ENCODE data around the gene SDE2. TPM values are rescaled to one million over a fixed set of nuclear protein-coding genes. Genes with fewer than 3 reads are reported as not detected.
A peak's percentile ranks its signal among the peaks of the same experiment; 100 is the strongest.

SDE2 gene
- total and polyA plus RNA-seq, 4 donors: 15.4 to 44.2 (median 18.0) TPM

DNA sequence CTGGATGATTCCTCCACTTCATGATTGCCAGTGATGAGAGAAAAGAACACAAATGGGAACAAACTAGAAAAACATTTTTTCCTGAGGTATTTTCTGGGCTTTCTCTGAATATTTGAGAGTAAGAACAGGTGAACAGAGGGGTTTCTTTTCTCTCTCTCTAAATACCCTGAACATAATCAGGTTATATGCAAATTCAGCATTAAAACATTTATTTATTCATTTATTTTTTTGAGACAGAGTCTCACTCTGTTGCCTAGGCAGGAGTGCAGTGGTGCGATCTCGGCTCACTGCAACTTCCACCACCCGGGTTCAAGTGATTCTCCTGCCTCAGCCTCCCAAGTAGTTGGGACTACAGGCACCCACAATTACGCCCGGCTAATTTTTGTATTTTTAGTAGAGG lies 52.3 kb downstream of the SDE2 start:
- DNase-seq (ENCODE audit: low read depth in 4 of 6, low spot score in 6 of 6): no peak
- no peak overlapping the region for H3K4me3 ChIP-seq (ENCODE audit: low read depth, low read length)
- no peak overlapping the region for H3K27ac ChIP-seq (ENCODE audit: low read depth, low read length)
- WGBS (ENCODE audit: insufficient coverage): 100% methylated on average over 3 of the region's 5 CpGs
- H3K4me1 ChIP-seq (ENCODE audit: control insufficient read depth, insufficient read depth, low read length): peaks cover 2% of the 10 kb centered on the region
- H3K36me3 ChIP-seq (ENCODE audit: control insufficient read depth, insufficient read depth, low read length): no peaks in the 10 kb centered on the region
- H3K27me3 ChIP-seq (ENCODE audit: control insufficient read depth, insufficient read depth, low read length): peaks cover 3% of the 10 kb centered on the region
- no peaks in the 10 kb centered on the region for H3K9me3 ChIP-seq (ENCODE audit: control insufficient read depth, insufficient read depth, low read length)

DNA sequence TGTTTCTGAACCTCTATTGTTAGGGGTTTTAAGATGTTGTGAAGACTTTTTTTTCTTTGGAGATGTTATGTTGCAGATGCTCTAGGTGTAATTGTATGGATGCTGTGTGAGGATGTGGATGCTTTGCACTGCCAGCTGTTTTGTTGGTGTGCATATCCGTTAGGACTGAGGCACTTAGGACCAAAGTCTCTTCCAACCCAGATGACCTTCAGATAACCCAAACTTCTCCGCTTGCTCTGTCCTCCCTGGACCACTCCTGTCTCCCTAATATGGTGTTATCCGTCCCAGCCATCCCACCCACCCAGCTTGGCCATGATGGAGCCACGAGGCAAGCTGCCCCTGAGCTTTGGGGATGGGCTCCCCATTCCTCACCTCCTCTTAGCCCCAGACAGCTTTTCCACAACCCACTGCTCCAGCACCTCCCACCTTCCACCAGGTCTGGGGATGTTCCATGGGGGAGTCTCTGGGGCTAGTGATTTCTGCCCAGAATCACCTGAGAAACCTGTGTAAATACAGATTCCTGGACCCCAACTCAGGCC lies 53.0 kb downstream of the SDE2 start:
- Histone ChIP-seq H3K36me3 (ENCODE audit: control insufficient read depth, insufficient read depth, low read length) (no peaks in the 10 kb centered on the region), H3K27ac (ENCODE audit: low read depth, low read length) (no peak overlapping the region), H3K27me3 (ENCODE audit: control insufficient read depth, insufficient read depth, low read length) (peaks cover 3% of the 10 kb centered on the region), H3K9me3 (ENCODE audit: control insufficient read depth, insufficient read depth, low read length) (no peaks in the 10 kb centered on the region), H3K4me1 (ENCODE audit: control insufficient read depth, insufficient read depth, low read length) (peaks cover 8% of the 10 kb centered on the region), H3K4me3 (ENCODE audit: low read depth, low read length) (no peak overlapping the region)
- no peak for DNase-seq (ENCODE audit: low read depth in 4 of 6, low spot score in 6 of 6)
- 94% methylated on average over 2 of the region's 4 CpGs for WGBS (ENCODE audit: insufficient coverage)

DNA sequence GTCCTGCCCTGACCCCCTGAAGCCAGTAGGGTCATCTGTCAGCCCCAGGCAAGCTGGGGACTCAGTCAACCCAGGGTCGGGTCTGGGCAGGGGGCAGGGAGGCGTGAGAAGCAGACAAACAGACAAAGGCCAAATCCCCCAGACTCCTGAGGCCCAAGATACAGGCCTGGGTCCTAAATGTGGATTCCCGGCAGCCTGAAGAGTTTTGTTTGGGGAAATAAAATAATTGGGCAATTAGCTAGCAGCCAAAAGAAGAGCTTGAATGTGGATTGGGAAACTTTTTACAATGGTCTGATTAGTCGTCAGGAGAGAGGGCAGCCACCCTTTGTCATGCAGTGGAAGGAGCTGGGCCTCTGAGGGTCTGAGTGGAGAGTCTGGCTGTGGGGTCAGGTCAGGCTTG lies 53.6 kb downstream of the SDE2 start:
- H3K4me1 ChIP-seq (ENCODE audit: control insufficient read depth, insufficient read depth, low read length): peaks cover 14% of the 10 kb centered on the region
- no peak overlapping the region for H3K4me3 ChIP-seq (ENCODE audit: low read depth, low read length)
- no peaks in the 10 kb centered on the region for H3K27me3 ChIP-seq (ENCODE audit: control insufficient read depth, insufficient read depth, low read length)
- no peaks in the 10 kb centered on the region for H3K36me3 ChIP-seq (ENCODE audit: control insufficient read depth, insufficient read depth, low read length)
- H3K9me3 ChIP-seq (ENCODE audit: control insufficient read depth, insufficient read depth, low read length): no peaks in the 10 kb centered on the region
- 54% methylated on average over 4 of the region's 4 CpGs for WGBS (ENCODE audit: insufficient coverage)
- DNase-seq (ENCODE audit: low read depth in 4 of 6, low spot score in 6 of 6): no peak
- H3K27ac ChIP-seq (ENCODE audit: low read depth, low read length): no peak overlapping the region

DNA sequence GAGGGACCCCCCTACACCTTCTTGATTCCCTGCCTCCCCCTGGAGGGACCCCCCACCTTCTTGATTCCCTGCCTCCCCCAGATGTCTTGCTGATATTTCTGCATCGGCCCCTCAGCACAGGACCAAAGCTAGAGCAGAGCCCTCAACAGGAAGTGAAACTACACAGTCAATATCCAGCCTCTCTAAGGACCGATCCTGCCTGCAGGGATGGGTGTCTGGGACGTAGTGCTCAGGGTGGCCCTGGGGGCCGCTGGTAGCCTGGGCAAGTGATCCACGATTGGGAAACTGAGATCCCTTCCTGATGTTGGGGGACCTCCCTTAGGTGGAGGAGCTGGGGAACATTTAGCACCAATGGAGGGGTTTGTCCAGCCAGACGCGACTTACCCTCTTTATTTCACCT lies 54.2 kb downstream of the SDE2 start:
- Histone ChIP-seq H3K4me3 (ENCODE audit: low read depth, low read length) (no peak overlapping the region), H3K36me3 (ENCODE audit: control insufficient read depth, insufficient read depth, low read length) (no peaks in the 10 kb centered on the region), H3K4me1 (ENCODE audit: control insufficient read depth, insufficient read depth, low read length) (peaks cover 20% of the 10 kb centered on the region), H3K27me3 (ENCODE audit: control insufficient read depth, insufficient read depth, low read length) (no peaks in the 10 kb centered on the region), H3K9me3 (ENCODE audit: control insufficient read depth, insufficient read depth, low read length) (no peaks in the 10 kb centered on the region), H3K27ac (ENCODE audit: low read depth, low read length) (no peak overlapping the region)
- no peak for DNase-seq (ENCODE audit: low read depth in 4 of 6, low spot score in 6 of 6)
- 94% methylated on average over 6 of the region's 7 CpGs for WGBS (ENCODE audit: insufficient coverage)

DNA sequence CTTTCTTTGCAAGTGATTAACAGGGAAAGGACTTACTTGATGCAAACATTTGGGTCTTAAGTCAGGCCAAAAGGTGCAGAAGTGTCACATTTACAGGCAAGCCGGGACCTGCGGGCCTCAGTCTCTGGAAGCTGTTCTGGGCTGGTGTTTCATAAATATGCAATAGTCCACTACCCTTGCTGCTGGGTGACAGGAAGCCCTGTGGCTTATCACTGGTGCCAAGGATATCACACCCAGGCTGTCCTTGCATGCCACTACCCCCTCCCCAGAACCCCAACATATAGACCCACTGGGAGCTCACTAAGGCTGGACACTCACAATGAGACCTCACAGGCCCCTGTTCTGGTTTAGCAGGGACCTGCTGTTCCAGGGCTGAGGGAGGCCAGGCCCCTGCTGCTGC lies 54.8 kb downstream of the SDE2 start:
- 84% methylated on average over 2 of the region's 2 CpGs for WGBS (ENCODE audit: insufficient coverage)
- H3K27me3 ChIP-seq (ENCODE audit: control insufficient read depth, insufficient read depth, low read length): no peaks in the 10 kb centered on the region
- no peak for DNase-seq (ENCODE audit: low read depth in 4 of 6, low spot score in 6 of 6)
- no peak overlapping the region for H3K27ac ChIP-seq (ENCODE audit: low read depth, low read length)
- no peaks in the 10 kb centered on the region for H3K36me3 ChIP-seq (ENCODE audit: control insufficient read depth, insufficient read depth, low read length)
- no peaks in the 10 kb centered on the region for H3K9me3 ChIP-seq (ENCODE audit: control insufficient read depth, insufficient read depth, low read length)
- H3K4me1 ChIP-seq (ENCODE audit: control insufficient read depth, insufficient read depth, low read length): peaks cover 20% of the 10 kb centered on the region
- H3K4me3 ChIP-seq (ENCODE audit: low read depth, low read length): no peak overlapping the region

DNA sequence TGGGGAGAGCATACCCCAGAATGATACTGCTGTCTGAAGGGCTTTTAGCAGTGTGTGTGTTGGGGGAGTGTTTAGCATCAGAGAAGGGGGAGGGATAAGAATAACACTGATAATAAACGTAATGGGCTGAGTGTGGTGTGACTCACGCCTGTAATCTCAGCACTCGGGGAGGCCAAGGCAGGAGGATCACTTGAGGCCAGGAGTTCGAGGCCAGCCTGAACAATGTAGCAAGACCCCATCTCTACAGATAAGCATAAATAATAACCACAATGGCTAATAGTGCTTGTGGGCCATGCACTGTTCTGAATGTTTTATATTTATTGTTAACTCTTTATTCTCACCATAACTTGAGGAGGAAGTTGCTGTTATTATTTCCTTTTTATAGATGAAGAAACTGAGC lies 55.6 kb downstream of the SDE2 start:
- H3K27me3 ChIP-seq (ENCODE audit: control insufficient read depth, insufficient read depth, low read length): peaks cover 5% of the 10 kb centered on the region
- no peak overlapping the region for H3K4me3 ChIP-seq (ENCODE audit: low read depth, low read length)
- H3K4me1 ChIP-seq (ENCODE audit: control insufficient read depth, insufficient read depth, low read length): peaks cover 23% of the 10 kb centered on the region
- H3K9me3 ChIP-seq (ENCODE audit: control insufficient read depth, insufficient read depth, low read length): no peaks in the 10 kb centered on the region
- H3K27ac ChIP-seq (ENCODE audit: low read depth, low read length): no peak overlapping the region
- WGBS (ENCODE audit: insufficient coverage): 100% methylated on average over 1 of the region's 4 CpGs
- no peaks in the 10 kb centered on the region for H3K36me3 ChIP-seq (ENCODE audit: control insufficient read depth, insufficient read depth, low read length)
- no peak for DNase-seq (ENCODE audit: low read depth in 4 of 6, low spot score in 6 of 6)

DNA sequence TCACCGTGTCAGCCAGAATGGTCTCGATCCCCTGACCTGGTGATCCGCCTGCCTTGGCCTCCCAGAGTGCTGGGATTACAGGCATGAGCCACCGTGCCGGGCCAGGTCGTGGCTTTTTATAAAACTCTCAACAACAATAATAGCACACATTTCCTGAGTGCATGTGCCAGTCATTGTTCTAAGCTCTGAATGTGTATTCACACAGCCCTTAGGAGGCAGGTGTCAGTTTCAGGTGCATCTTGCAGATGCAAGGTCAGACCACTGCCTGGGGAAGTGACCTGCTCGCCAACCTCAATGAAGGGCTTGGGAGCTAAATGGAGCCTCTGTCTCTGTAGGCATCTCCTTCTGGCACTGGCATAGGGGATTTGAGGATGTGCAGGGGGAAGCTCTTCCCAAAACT lies 56.6 kb downstream of the SDE2 start:
- DNase-seq (ENCODE audit: low read depth in 4 of 6, low spot score in 6 of 6): no peak
- no peak overlapping the region for H3K4me3 ChIP-seq (ENCODE audit: low read depth, low read length)
- no peaks in the 10 kb centered on the region for H3K9me3 ChIP-seq (ENCODE audit: control insufficient read depth, insufficient read depth, low read length)
- peaks cover 5% of the 10 kb centered on the region for H3K27me3 ChIP-seq (ENCODE audit: control insufficient read depth, insufficient read depth, low read length)
- H3K27ac ChIP-seq (ENCODE audit: low read depth, low read length): no peak overlapping the region
- H3K4me1 ChIP-seq (ENCODE audit: control insufficient read depth, insufficient read depth, low read length): peaks cover 23% of the 10 kb centered on the region
- 78% methylated on average over 6 of the region's 7 CpGs for WGBS (ENCODE audit: insufficient coverage)
- no peaks in the 10 kb centered on the region for H3K36me3 ChIP-seq (ENCODE audit: control insufficient read depth, insufficient read depth, low read length)

DNA sequence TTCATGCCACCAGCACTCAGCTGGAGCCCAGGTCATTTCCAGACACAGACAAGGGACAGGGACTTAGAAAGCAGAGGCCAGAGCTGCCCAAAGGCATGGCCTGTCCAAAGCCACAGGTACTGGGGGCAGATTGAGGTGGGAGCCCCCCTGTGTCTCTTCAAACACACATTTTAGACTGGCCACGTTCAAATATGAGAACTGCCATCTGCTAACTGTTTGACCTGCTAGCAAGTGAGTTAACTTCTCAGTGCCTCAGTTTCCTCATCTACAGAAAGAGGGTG lies 57.3 kb downstream of the SDE2 start:
- peaks cover 5% of the 10 kb centered on the region for H3K27me3 ChIP-seq (ENCODE audit: control insufficient read depth, insufficient read depth, low read length)
- H3K27ac ChIP-seq (ENCODE audit: low read depth, low read length): no peak overlapping the region
- no peak for DNase-seq (ENCODE audit: low read depth in 4 of 6, low spot score in 6 of 6)
- no peaks in the 10 kb centered on the region for H3K36me3 ChIP-seq (ENCODE audit: control insufficient read depth, insufficient read depth, low read length)
- H3K9me3 ChIP-seq (ENCODE audit: control insufficient read depth, insufficient read depth, low read length): no peaks in the 10 kb centered on the region
- H3K4me1 ChIP-seq (ENCODE audit: control insufficient read depth, insufficient read depth, low read length): peaks cover 23% of the 10 kb centered on the region
- no peak overlapping the region for H3K4me3 ChIP-seq (ENCODE audit: low read depth, low read length)
- WGBS (ENCODE audit: insufficient coverage): 40% methylated on average over 1 of the region's 1 CpG

DNA sequence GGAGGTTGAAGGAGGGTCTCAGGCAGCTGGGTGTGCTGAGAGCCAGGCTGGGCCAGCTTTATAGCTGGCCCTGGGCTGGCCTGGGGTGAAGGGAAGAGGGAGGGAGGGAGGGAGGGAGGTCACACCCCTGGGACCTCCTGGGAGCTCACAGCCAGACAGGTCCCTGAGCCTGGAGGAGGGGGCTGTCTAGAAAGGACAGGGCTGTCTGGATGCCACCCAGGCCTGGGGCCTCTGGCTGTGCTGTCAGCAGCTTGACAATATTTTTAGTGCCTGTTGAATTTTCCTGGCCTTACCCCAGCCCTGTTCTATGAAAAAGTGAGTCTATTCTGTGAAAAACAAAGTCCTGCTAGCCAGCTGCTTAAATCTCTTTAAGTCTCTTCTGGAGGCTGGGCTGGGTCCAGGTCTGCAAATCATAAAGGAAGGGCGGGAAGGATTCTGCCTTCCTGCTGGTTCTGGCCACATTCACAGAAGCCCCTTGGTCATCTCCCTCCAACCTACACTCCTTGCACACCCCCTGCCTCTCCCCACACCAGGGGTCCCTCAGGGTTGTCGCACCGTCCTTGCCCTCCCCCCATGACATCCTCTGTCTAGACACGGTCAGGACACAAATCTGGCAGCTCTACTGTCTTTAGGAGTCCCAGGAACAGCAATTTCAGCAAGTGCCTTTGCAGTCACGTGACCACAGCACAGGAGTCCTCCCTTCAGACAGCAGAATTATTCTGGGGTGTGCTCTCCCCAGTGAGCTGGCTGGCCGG lies 57.8 kb downstream of the SDE2 start, which contains the start of gene LEFTY2:
TSS of gene LEFTY2 (minus strand) at position 34 of the 755 bp plus-strand sequence. CDS start 80 bp downstream, outside the sequence.
- H3K4me1 ChIP-seq (ENCODE audit: control insufficient read depth, insufficient read depth, low read length): peaks cover 23% of the 10 kb centered on the region
- no peak within 1 kb of the TSS for H3K4me3 ChIP-seq (ENCODE audit: low read depth, low read length)
- H3K27me3 ChIP-seq (ENCODE audit: control insufficient read depth, insufficient read depth, low read length): peaks cover 5% of the 10 kb centered on the region
- no peaks in the 10 kb centered on the region for H3K36me3 ChIP-seq (ENCODE audit: control insufficient read depth, insufficient read depth, low read length)
- 52% methylated on average over 6 of the region's 6 CpGs for WGBS (ENCODE audit: insufficient coverage)
- no peaks in the 10 kb centered on the region for H3K9me3 ChIP-seq (ENCODE audit: control insufficient read depth, insufficient read depth, low read length)
- peak in 1 of 6 donors; percentile 39 for DNase-seq (ENCODE audit: low read depth in 4 of 6, low spot score in 6 of 6)
- H3K27ac ChIP-seq (ENCODE audit: low read depth, low read length): no peak within 1 kb of the TSS

All from spinal cord (tissue), 10 donors.